PC-3 (cell line): ENCODE results near the gene TTC7B. TPM values are rescaled to one million over a fixed set of nuclear protein-coding genes. Genes with fewer than 3 reads are reported as not detected.
"Not testable (repeated sequence)": the region's sequence is repeated elsewhere in the genome, so short reads cannot be mapped to it uniquely, and the experiment has no call there.

Experiments used
- ATAC-seq: fragments of 200-7000 bp; cut with Tn5 transposase; 2 replicates; pipeline ENCODE4 v1.9.1; 2020; ENCODE audit warnings: mild to moderate bottlenecking, moderate library complexity
- BruUV-seq: library from RNA; stranded (reverse); fragments of 400-500 nt; replicated peaks from 2 replicates; lab custom pipeline; 2021; lab: Mats Ljungman, UMichigan
- CTCF ChIA-PET: fragments of 300-600 bp; sonication (Branson Sonifier 250); formaldehyde crosslinking; loops from one replicate; lab custom pipeline; 2022; ENCODE audit warnings: antibody characterized with exemption; lab: Charles Lee
- POLR2A ChIA-PET: fragments of 300-600 bp; sonication (Branson Sonifier 250); formaldehyde crosslinking; loops from one replicate; lab custom pipeline; 2022; ENCODE audit warnings: antibody characterized with exemption; ENCODE audit not compliant: unreplicated experiment; lab: Charles Lee
- DNase-seq: peaks from one replicate; pipeline ENCODE4 v3.0.0-alpha.2; 2015
- H2AFZ ChIP-seq: fragments of 300-600 bp; sonication (generic); 2 replicates; pipeline ENCODE4 v1.6.0; 2016; ENCODE audit warnings: antibody characterized with exemption, low read length
- H3F3A ChIP-seq: fragments of 300-600 bp; sonication (generic); one replicate; pipeline ENCODE4 v1.6.0; 2017; ENCODE audit warnings: antibody characterized with exemption, low read length, control low read depth, mild to moderate bottlenecking; ENCODE audit not compliant: unreplicated experiment
- H3K27ac ChIP-seq: fragments of 300-600 bp; sonication (generic); 2 replicates; pipeline ENCODE4 v1.5.1; 2016; ENCODE audit warnings: mild to moderate bottlenecking, low read length
- H3K27me3 ChIP-seq: fragments of 300-600 bp; sonication (generic); 2 replicates; pipeline ENCODE4 v1.6.1; 2016; ENCODE audit warnings: low read length, mixed read lengths
- H3K36me3 ChIP-seq: fragments of 300-600 bp; sonication (generic); 2 replicates; pipeline ENCODE4 v1.6.1; 2016; ENCODE audit warnings: low read depth, mixed run types, low read length, mixed read lengths
- H3K4me1 ChIP-seq: fragments of 300-600 bp; sonication (generic); 2 replicates; pipeline ENCODE4 v1.5.1; 2016; ENCODE audit warnings: low read length; ENCODE audit not compliant: insufficient read depth
- H3K4me2 ChIP-seq: fragments of 300-600 bp; sonication (generic); 2 replicates; pipeline ENCODE4 v1.6.0; 2016; ENCODE audit warnings: low read length
- H3K4me3 ChIP-seq: fragments of 300-600 bp; sonication (generic); 2 replicates; pipeline ENCODE4 v1.5.1; 2016; ENCODE audit warnings: mild to moderate bottlenecking, low read length, mixed read lengths
- H3K79me2 ChIP-seq: fragments of 300-600 bp; sonication (generic); 2 replicates; pipeline ENCODE4 v1.6.1; 2017; ENCODE audit warnings: low read length, mixed read lengths
- H3K9ac ChIP-seq: fragments of 300-600 bp; sonication (generic); 2 replicates; pipeline ENCODE4 v1.6.0; 2016; ENCODE audit warnings: mild to moderate bottlenecking, low read length
- H3K9me2 ChIP-seq: fragments of 300-600 bp; sonication (generic); replicated peaks from 2 replicates; pipeline ENCODE4 v1.6.1; 2016; ENCODE audit warnings: mixed run types, low read length, mixed read lengths
- H3K9me3 ChIP-seq: fragments of 300-600 bp; sonication (generic); 2 replicates; pipeline ENCODE4 v1.6.1; 2016; ENCODE audit warnings: low read length, mixed read lengths
- H4K20me1 ChIP-seq: fragments of 300-600 bp; sonication (generic); 2 replicates; pipeline ENCODE4 v1.6.1; 2016; ENCODE audit warnings: low read length, mixed read lengths
- CTCF ChIP-seq: fragments of 300-600 bp; sonication (generic); conservative IDR thresholded peaks from 2 replicates; pipeline ENCODE4 v1.5.1; 2017; ENCODE audit warnings: antibody characterized with exemption, low read depth, mild to moderate bottlenecking, low read length
- EZH2 ChIP-seq: fragments of 300-600 bp; sonication (generic); IDR thresholded peaks from one replicate; pipeline ENCODE4 v1.6.1; 2017; ENCODE audit warnings: antibody characterized with exemption, mild to moderate bottlenecking, low read length; ENCODE audit not compliant: unreplicated experiment
- EZH2phosphoT487 ChIP-seq: fragments of 300-600 bp; sonication (generic); IDR thresholded peaks from 2 replicates; pipeline ENCODE4 v1.6.1; 2018; ENCODE audit warnings: mild to moderate bottlenecking, antibody characterized with exemption, low read length, borderline replicate concordance
- intact Hi-C: fragments of 100-400 bp; cut with micrococcal nuclease; formaldehyde crosslinking; loops from 2 replicates; pipeline ENCODE4 v1.9.0; 2023
- total RNA-seq: library from RNA; depleted of rRNA; stranded (reverse); fragments of >200 nt; gene quantifications from 2 replicates; pipeline ENCODE4 v1.2.3, GENCODE V29; 2014

The TTC7B gene
- total RNA-seq, 1 experiment from 2014 or later: 45.6 TPM

- Histone ChIP-seq H3K9ac (no peak overlapping the region), H3K9me2 (no peaks in the 10 kb centered on the region), H3K27me3 (no peaks in the 10 kb centered on the region), H3K4me2 (no peak overlapping the region), H3K36me3 (no peaks in the 10 kb centered on the region), H3K9me3 (no peaks in the 10 kb centered on the region), H3K79me2 (no peaks in the 10 kb centered on the region), H4K20me1 (no peaks in the 10 kb centered on the region), H3K4me1 (no peaks in the 10 kb centered on the region), H3K27ac (no peak overlapping the region), H3F3A (no peaks in the 10 kb centered on the region), H2AFZ (no peak overlapping the region), H3K4me3 (no peak overlapping the region)
- TF ChIP-seq EZH2phosphoT487 (no peak), EZH2 (no peak), CTCF (no peak)
- CTCF ChIA-PET: no interaction called here
- BruUV-seq: no TSS peak
- POLR2A ChIA-PET: interaction anchor here (0.6 kb wide), 1 partner anchor 154 kb away, joined by 3 read pairs; no protein-coding TSS in a partner anchor
- ATAC-seq (no peak), DNase-seq (no peak)
- intact Hi-C loops: no loop called here
Measured at GRCh38 chr14:90858511-90858910, 42.3 kb upstream of the TTC7B start.

GRCh38 chr14:90857866-90858265 is 41.6 kb upstream of the TTC7B start:
- Histone ChIP-seq H3K4me1 (no peaks in the 10 kb centered on the region), H3K36me3 (no peaks in the 10 kb centered on the region), H3K27ac (no peak overlapping the region), H3K9me2 (no peaks in the 10 kb centered on the region), H3K9ac (no peak overlapping the region), H3K4me3 (no peak overlapping the region), H4K20me1 (no peaks in the 10 kb centered on the region), H3K79me2 (no peaks in the 10 kb centered on the region), H2AFZ (no peak overlapping the region), H3F3A (no peaks in the 10 kb centered on the region), H3K9me3 (no peaks in the 10 kb centered on the region), H3K4me2 (no peak overlapping the region), H3K27me3 (no peaks in the 10 kb centered on the region)
- CTCF ChIA-PET: no interaction called here
- intact Hi-C loops: no loop called here
- BruUV-seq: no TSS peak
- DNase-seq (no peak), ATAC-seq (no peak)
- POLR2A ChIA-PET: interaction anchor here (0.6 kb wide), 2 partner anchors 11 to 154 kb away, joined by 3 read pairs; no protein-coding TSS in a partner anchor
- no peak for TF ChIP-seq CTCF
- no peak for TF ChIP-seq EZH2
- TF ChIP-seq EZH2phosphoT487: no peak

- H3F3A ChIP-seq, H3K79me2 ChIP-seq, H3K36me3 ChIP-seq, H3K4me2 ChIP-seq, ATAC-seq, H3K9me3 ChIP-seq, H4K20me1 ChIP-seq, intact Hi-C loops, H3K27ac ChIP-seq, H3K27me3 ChIP-seq, POLR2A ChIA-PET, BruUV-seq, H3K4me3 ChIP-seq, H3K9me2 ChIP-seq, DNase-seq, CTCF ChIA-PET, H3K4me1 ChIP-seq, H3K9ac ChIP-seq, H2AFZ ChIP-seq: not testable (repeated sequence)
Measured at GRCh38 chr14:90856115-90856514, 39.9 kb upstream of the TTC7B start.
